Lower leg skin (tissue), 3 donors: Measurements from ENCODE around the gene PDXDC1.
"Not testable (repeated sequence)": the region's sequence is repeated elsewhere in the genome, so short reads cannot be mapped to it uniquely, and the experiment has no call there.

ENCODE experiments used
- CTCF ChIP-seq, 3 donors: fragments of 450-650 bp; IDR thresholded peaks; one replicate each; pipeline ENCODE4 v1.5.1; 2016; ENCODE audit warnings: antibody characterized with exemption in 3 of 3, mild to moderate bottlenecking in 3 of 3, moderate library complexity in 2 of 3
- POLR2A ChIP-seq, 2 donors: fragments of 450-650 bp; IDR thresholded peaks; one replicate each; pipeline ENCODE4 v1.6.1; 2016 to 2017; ENCODE audit warnings: antibody characterized with exemption in 2 of 2, mild to moderate bottlenecking in 1 of 2, moderate library complexity in 1 of 2

GRCh38 chr16:14974331-14974655 is 533 bp upstream of the PDXDC1 start:
- TF ChIP-seq CTCF, POLR2A (IDR thresholded peaks at IDR 0.05): not testable (repeated sequence)
